ENCODE data around the gene LYZL6. TPM values are rescaled to one million over a fixed set of nuclear protein-coding genes. Genes with fewer than 3 reads are reported as not detected.
A peak's percentile ranks its signal among the peaks of the same experiment; 100 is the strongest.
"Not testable (repeated sequence)": the region's sequence is repeated elsewhere in the genome, so short reads cannot be mapped to it uniquely, and the experiment has no call there.

The LYZL6 gene
- total and polyA plus RNA-seq, 4 experiments from 2014 or later: not detected

DNA sequence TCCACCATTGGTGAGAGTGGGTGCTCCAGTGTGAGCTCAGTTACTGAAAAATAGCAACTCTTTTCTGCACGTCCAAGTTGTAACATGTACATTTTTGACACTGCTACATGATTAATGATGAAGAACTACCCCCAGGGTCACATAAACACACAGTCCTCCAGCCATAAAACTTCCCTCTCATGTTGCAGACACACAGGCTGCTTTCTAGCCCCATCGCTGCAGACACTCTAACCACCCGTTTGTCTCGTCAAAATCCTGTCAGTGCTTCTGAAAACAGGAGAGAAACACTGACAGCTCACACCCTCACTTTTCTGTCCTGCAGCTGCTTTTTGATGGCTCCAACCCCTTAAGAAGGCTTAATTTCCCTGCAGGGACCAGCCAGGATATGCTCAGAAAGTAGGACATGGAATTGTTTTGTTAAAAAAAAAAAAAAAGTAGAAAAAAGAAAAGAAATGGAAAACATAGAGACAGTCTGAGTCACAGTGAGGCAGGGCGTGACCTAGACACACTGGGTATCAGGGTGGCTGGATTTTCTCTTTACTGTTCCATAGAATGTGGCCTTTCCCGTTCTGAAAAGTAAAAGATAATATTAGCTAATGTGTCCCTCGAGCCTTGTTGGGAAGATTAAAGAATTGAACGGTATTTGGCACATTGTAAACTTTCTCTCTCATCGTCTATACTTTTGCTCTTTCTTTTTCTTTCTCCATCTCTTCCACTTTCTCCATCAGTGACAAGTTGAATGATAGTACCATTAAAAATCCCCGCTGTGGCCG is 42.6 kb downstream of the LYZL6 start:
- H3K27me3 Mint-ChIP-seq: peaks cover 0 to 2% of the 10 kb centered on the region in 2 donors
- CTCF ChIA-PET (ENCODE audit: partially characterized antibody): interaction anchor here (1.0 to 2.0 kb wide), 3 partner anchors 10 to 51 kb away, joined by 3 to 6 read pairs (median 5); no protein-coding TSS in a partner anchor
- H3K36me3 Mint-ChIP-seq: no peaks in the 10 kb centered on the region
- peaks cover 21 to 57% (median 40%) of the 10 kb centered on the region in 4 donors for H3K4me1 Mint-ChIP-seq
- POLR2A ChIA-PET (ENCODE audit: partially characterized antibody): interaction anchor here (0.7 to 8.0 kb wide), 9 partner anchors 10 to 46 kb away, joined by 3 to 113 read pairs (median 4); partner anchors contain the start of genes CCL5 and HEATR9
- H3K4me1 ChIP-seq (ENCODE audit: insufficient read depth, low read length): peaks cover 41% of the 10 kb centered on the region
- no peaks in the 10 kb centered on the region for H3K36me3 ChIP-seq (ENCODE audit: insufficient read depth, low read length)
- H3K9me3 ChIP-seq (ENCODE audit: control insufficient read depth in 1 of 2, low read length in 2 of 2): no peaks in the 10 kb centered on the region
- peak in 1 of 5 donors; percentile 51 for DNase-seq
- peaks cover 0 to 3% (median 0%) of the 10 kb centered on the region in 8 donors for H3K9me3 Mint-ChIP-seq
- peak overlapping the region in 7 of 8 donors; percentile 17 to 75 (median 64) for H3K4me3 Mint-ChIP-seq
- no peak overlapping the region for H3K4me3 ChIP-seq (ENCODE audit: low read length in 2 of 2)
- peak overlapping the region; percentile 67 to 94 (median 87) for H3K27ac Mint-ChIP-seq
- intact Hi-C loops (cut with micrococcal nuclease): no loop called here
- no peaks in the 10 kb centered on the region for H3K27me3 ChIP-seq (ENCODE audit: insufficient read depth, low read length)
- H3K27ac ChIP-seq (ENCODE audit: low read depth, low read length): no peak overlapping the region

DNA sequence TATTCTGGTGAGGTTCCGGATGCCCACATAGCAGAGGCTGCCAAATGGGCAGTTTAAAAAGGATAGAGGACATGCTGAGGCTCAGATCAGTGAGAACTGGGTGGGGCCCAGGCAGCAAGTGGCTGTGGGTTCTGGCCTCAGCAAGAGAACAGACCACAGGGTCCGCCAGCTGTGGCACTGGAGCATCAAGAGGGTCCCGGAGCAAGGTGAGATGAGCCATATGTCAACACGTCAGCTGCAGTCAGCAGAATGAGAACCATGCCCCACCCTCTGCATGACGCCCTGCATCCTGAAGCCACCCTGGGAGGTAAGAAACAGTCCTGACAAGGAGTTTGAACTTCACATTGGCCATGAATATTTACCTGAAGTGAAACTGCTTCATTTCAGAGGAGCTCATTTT is 43.2 kb downstream of the LYZL6 start:
- Histone ChIP-seq H3K27me3 (ENCODE audit: insufficient read depth, low read length) (no peaks in the 10 kb centered on the region), H3K4me1 (ENCODE audit: insufficient read depth, low read length) (peaks cover 48% of the 10 kb centered on the region), H3K27ac (ENCODE audit: low read depth, low read length) (no peak overlapping the region), H3K4me3 (ENCODE audit: low read length in 2 of 2) (no peak overlapping the region), H3K9me3 (ENCODE audit: control insufficient read depth in 1 of 2, low read length in 2 of 2) (no peaks in the 10 kb centered on the region), H3K36me3 (ENCODE audit: insufficient read depth, low read length) (no peaks in the 10 kb centered on the region)
- peak in 1 of 5 donors; percentile 56 for DNase-seq
- peak overlapping the region; percentile 67 to 94 (median 87) for H3K27ac Mint-ChIP-seq
- ChIA-PET POLR2A (ENCODE audit: partially characterized antibody) (interaction anchor here (0.7 to 8.0 kb wide), 8 partner anchors 9 to 46 kb away, joined by 3 to 113 read pairs (median 4); partner anchors contain the start of genes CCL5 and HEATR9), CTCF (ENCODE audit: partially characterized antibody) (interaction anchor here (1.0 to 2.0 kb wide), 2 partner anchors 9 to 50 kb away, joined by 3 to 5 read pairs; no protein-coding TSS in a partner anchor)
- peaks cover 0 to 2% of the 10 kb centered on the region in 2 donors for H3K27me3 Mint-ChIP-seq
- intact Hi-C loops (cut with micrococcal nuclease): no loop called here
- peaks cover 0 to 3% (median 0%) of the 10 kb centered on the region in 8 donors for H3K9me3 Mint-ChIP-seq
- no peaks in the 10 kb centered on the region for H3K36me3 Mint-ChIP-seq
- peaks cover 24 to 64% (median 46%) of the 10 kb centered on the region in 4 donors for H3K4me1 Mint-ChIP-seq
- H3K4me3 Mint-ChIP-seq: peak overlapping the region in 6 of 8 donors; percentile 17 to 75 (median 55)

- CTCF ChIA-PET (ENCODE audit: partially characterized antibody): interaction anchor here (1.0 kb wide), 1 partner anchor 48 kb away, joined by 3 read pairs; no protein-coding TSS in a partner anchor
- POLR2A ChIA-PET (ENCODE audit: partially characterized antibody): interaction anchor here (0.6 to 8.0 kb wide), 10 partner anchors 8 to 134 kb away, joined by 3 to 113 read pairs (median 4); partner anchors contain the start of genes CCL5, RDM1 and TAF15
- Histone ChIP-seq H3K36me3 (ENCODE audit: insufficient read depth, low read length) (no peaks in the 10 kb centered on the region), H3K4me3 (ENCODE audit: low read length in 2 of 2) (no peak overlapping the region), H3K27ac (ENCODE audit: low read depth, low read length) (no peak overlapping the region), H3K9me3 (ENCODE audit: control insufficient read depth in 1 of 2, low read length in 2 of 2) (no peaks in the 10 kb centered on the region), H3K4me1 (ENCODE audit: insufficient read depth, low read length) (peaks cover 50% of the 10 kb centered on the region), H3K27me3 (ENCODE audit: insufficient read depth, low read length) (no peaks in the 10 kb centered on the region)
- H3K27me3 Mint-ChIP-seq: peaks cover 0 to 2% of the 10 kb centered on the region in 2 donors
- intact Hi-C loops (cut with micrococcal nuclease): no loop called here
- peak overlapping the region in 7 of 8 donors; percentile 7 to 75 (median 24) for H3K4me3 Mint-ChIP-seq
- peaks cover 0 to 3% (median 0%) of the 10 kb centered on the region in 8 donors for H3K9me3 Mint-ChIP-seq
- peak overlapping the region; percentile 22 to 68 (median 50) for H3K27ac Mint-ChIP-seq
- peak in 1 of 5 donors; percentile 54 for DNase-seq
- no peaks in the 10 kb centered on the region for H3K36me3 Mint-ChIP-seq
- H3K4me1 Mint-ChIP-seq: peaks cover 24 to 72% (median 53%) of the 10 kb centered on the region in 4 donors
Measured at GRCh38 chr17:35898283-35899070, 45.0 kb downstream of the LYZL6 start.

- H3K36me3 ChIP-seq (ENCODE audit: insufficient read depth, low read length); H3K4me3 ChIP-seq (ENCODE audit: low read length in 2 of 2); H3K36me3 Mint-ChIP-seq; H3K27me3 Mint-ChIP-seq; H3K9me3 Mint-ChIP-seq; H3K27me3 ChIP-seq (ENCODE audit: insufficient read depth, low read length); H3K27ac ChIP-seq (ENCODE audit: low read depth, low read length); DNase-seq; H3K9me3 ChIP-seq (ENCODE audit: control insufficient read depth in 1 of 2, low read length in 2 of 2); intact Hi-C loops (cut with micrococcal nuclease): not testable (repeated sequence)
- Mint-ChIP-seq H3K27ac (peak overlapping the region in 5 of 7 donors; percentile 25 to 57 (median 42)), H3K4me3 (peak overlapping the region in 7 of 8 donors; percentile 10 to 72 (median 44)), H3K4me1 (peaks cover 29 to 72% (median 55%) of the 10 kb centered on the region in 4 donors)
- POLR2A ChIA-PET (ENCODE audit: partially characterized antibody): interaction anchor here (1.0 to 8.0 kb wide), 7 partner anchors 7 to 134 kb away, joined by 3 to 113 read pairs (median 6); partner anchors contain the start of genes CCL5, RDM1 and TAF15
- CTCF ChIA-PET (ENCODE audit: partially characterized antibody): interaction anchor here (1.0 to 1.5 kb wide), 2 partner anchors 48 to 175 kb away, joined by 3 to 4 read pairs; no protein-coding TSS in a partner anchor
- peaks cover 57% of the 10 kb centered on the region for H3K4me1 ChIP-seq (ENCODE audit: insufficient read depth, low read length)
Measured at GRCh38 chr17:35897772-35898171, 45.7 kb downstream of the LYZL6 start.

DNA sequence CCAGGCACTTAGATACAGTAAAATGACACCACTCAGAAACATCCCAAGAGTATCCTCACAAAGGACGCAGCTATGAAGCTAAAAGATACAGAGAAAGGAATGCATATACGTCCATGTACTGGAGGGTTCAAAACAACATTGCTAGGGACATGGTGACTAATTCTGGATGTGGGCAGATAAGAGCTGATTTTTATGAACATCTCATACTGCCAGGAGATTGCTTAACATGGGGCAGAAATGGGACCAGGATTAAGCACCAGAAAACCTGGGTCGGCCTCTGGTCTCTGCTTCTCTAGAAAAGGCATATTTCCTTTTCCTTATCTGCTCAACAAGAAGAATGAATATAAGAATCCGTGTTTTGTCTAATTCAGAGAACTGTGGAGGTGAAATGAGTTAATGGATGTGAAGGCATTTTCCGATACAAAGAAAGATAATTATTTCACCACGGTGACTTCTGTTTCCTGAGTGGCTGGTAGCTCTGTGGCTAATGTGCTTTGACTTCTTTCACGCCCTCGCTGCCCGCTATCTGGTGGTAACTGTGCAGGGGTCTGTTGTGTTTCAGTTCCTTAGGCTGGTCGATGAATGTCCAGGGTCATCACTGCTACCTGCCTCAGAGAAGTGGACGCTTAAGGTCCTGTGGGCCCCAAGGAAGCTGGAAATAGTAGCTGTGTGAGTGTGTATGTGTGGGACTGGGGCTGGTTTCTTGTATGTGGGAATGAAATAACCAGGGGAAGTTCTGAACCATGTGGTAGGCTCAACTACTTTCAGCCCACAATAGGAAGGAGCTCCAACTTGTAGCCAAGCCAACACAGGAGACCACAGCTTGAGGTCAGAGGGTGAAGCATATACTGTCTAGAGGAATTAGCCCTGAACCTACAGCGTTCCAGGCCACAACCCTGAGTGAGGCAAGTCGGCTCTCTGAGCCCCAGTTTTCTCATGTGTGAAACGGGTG is 47.6 kb downstream of the LYZL6 start:
- POLR2A ChIA-PET (ENCODE audit: partially characterized antibody): interaction anchor here (0.5 to 8.0 kb wide), 7 partner anchors 9 to 46 kb away, joined by 3 to 113 read pairs (median 3); partner anchors contain the start of gene CCL5
- peaks cover 76% of the 10 kb centered on the region for H3K4me1 ChIP-seq (ENCODE audit: insufficient read depth, low read length)
- CTCF ChIA-PET (ENCODE audit: partially characterized antibody): interaction anchor here (0.7 to 1.8 kb wide), 6 partner anchors 11 to 176 kb away, joined by 3 to 7 read pairs (median 4); no protein-coding TSS in a partner anchor
- no peaks in the 10 kb centered on the region for H3K36me3 ChIP-seq (ENCODE audit: insufficient read depth, low read length)
- H3K4me3 ChIP-seq (ENCODE audit: low read length in 2 of 2): no peak overlapping the region
- no peaks in the 10 kb centered on the region for H3K27me3 ChIP-seq (ENCODE audit: insufficient read depth, low read length)
- peaks cover 0 to 3% (median 0%) of the 10 kb centered on the region in 8 donors for H3K9me3 Mint-ChIP-seq
- no peaks in the 10 kb centered on the region for H3K9me3 ChIP-seq (ENCODE audit: control insufficient read depth in 1 of 2, low read length in 2 of 2)
- H3K36me3 Mint-ChIP-seq: no peaks in the 10 kb centered on the region
- peaks cover 0 to 2% of the 10 kb centered on the region in 2 donors for H3K27me3 Mint-ChIP-seq
- H3K4me1 Mint-ChIP-seq: peaks cover 37 to 82% (median 63%) of the 10 kb centered on the region in 4 donors
- H3K27ac ChIP-seq (ENCODE audit: low read depth, low read length): peak overlapping the region; percentile 12
- intact Hi-C loops (cut with micrococcal nuclease): no loop called here
- H3K4me3 Mint-ChIP-seq: peak overlapping the region in 7 of 8 donors; percentile 52 to 83 (median 70)
- H3K27ac Mint-ChIP-seq: peak overlapping the region; percentile 26 to 93 (median 79)
- peak in 4 of 5 donors; percentile 23 to 73 (median 27) for DNase-seq

GRCh38 chr17:35894206-35894605 is 49.3 kb downstream of the LYZL6 start:
- Histone ChIP-seq H3K27me3 (ENCODE audit: insufficient read depth, low read length) (no peaks in the 10 kb centered on the region), H3K4me3 (ENCODE audit: low read length in 2 of 2) (no peak overlapping the region), H3K36me3 (ENCODE audit: insufficient read depth, low read length) (no peaks in the 10 kb centered on the region), H3K4me1 (ENCODE audit: insufficient read depth, low read length) (peaks cover 74% of the 10 kb centered on the region), H3K9me3 (ENCODE audit: control insufficient read depth in 1 of 2, low read length in 2 of 2) (no peaks in the 10 kb centered on the region), H3K27ac (ENCODE audit: low read depth, low read length) (no peak overlapping the region)
- POLR2A ChIA-PET (ENCODE audit: partially characterized antibody): interaction anchor here (6.2 to 7.0 kb wide), 2 partner anchors 6 to 17 kb away, joined by 62 to 141 read pairs; partner anchors contain the start of gene CCL5
- CTCF ChIA-PET (ENCODE audit: partially characterized antibody): interaction anchor here (0.7 kb wide), 2 partner anchors 13 to 18 kb away, joined by 3 to 4 read pairs; no protein-coding TSS in a partner anchor
- peak overlapping the region in 2 of 7 donors; percentile 8 to 53 for H3K27ac Mint-ChIP-seq
- peaks cover 43 to 82% (median 65%) of the 10 kb centered on the region in 4 donors for H3K4me1 Mint-ChIP-seq
- H3K9me3 Mint-ChIP-seq: peaks cover 0 to 3% (median 0%) of the 10 kb centered on the region in 8 donors
- H3K4me3 Mint-ChIP-seq: no peak overlapping the region
- peaks cover 0 to 2% of the 10 kb centered on the region in 2 donors for H3K27me3 Mint-ChIP-seq
- H3K36me3 Mint-ChIP-seq: no peaks in the 10 kb centered on the region
- intact Hi-C loops (cut with micrococcal nuclease): no loop called here
- DNase-seq: no peak

Data from CD4-positive, alpha-beta memory T cell (primary cell).